GM12878 (cell line): ENCODE results near the gene MEIKIN.
"Not testable (repeated sequence)": the region's sequence is repeated elsewhere in the genome, so short reads cannot be mapped to it uniquely, and the experiment has no call there.

Experiments used
- CEBPB ChIP-seq, 2 experiments: fragments of 150-350 bp in 1 of 2; IDR thresholded peaks; 2 replicates each; pipeline ENCODE4 v1.6.1; 2012 to 2014; ENCODE audit warnings: low read depth in 2 of 2, low read length in 2 of 2, borderline replicate concordance in 1 of 2, inconsistent platforms in 1 of 2
- ESRRA ChIP-seq: IDR thresholded peaks from 2 replicates; pipeline ENCODE4 v1.6.1; 2012; ENCODE audit warnings: mild to moderate bottlenecking, low read length, improper control_type of control experiment
- EZH2 ChIP-seq: IDR thresholded peaks from 2 replicates; pipeline ENCODE4 v1.6.1; 2012; ENCODE audit warnings: low read depth, mild to moderate bottlenecking, control low read depth, inconsistent platforms, low read length, borderline replicate concordance; ENCODE audit not compliant: control insufficient read depth
- HDAC6 ChIP-seq: fragments of 200-600 bp; sonication (generic); IDR thresholded peaks from one replicate; pipeline ENCODE4 v1.8.0; 2017; ENCODE audit warnings: antibody characterized with exemption; ENCODE audit not compliant: unreplicated experiment
- MXI1 ChIP-seq: fragments of 150-350 bp; IDR thresholded peaks from 2 replicates; pipeline ENCODE4 v1.6.1; 2011; ENCODE audit warnings: low read depth, mild to moderate bottlenecking, inconsistent platforms, low read length, improper control_type of control experiment
- NR2C2 ChIP-seq: IDR thresholded peaks from 2 replicates; pipeline ENCODE4 v1.6.1; 2011; ENCODE audit warnings: borderline replicate concordance, low read depth; ENCODE audit not compliant: control insufficient read depth, insufficient read length
- POLR2A ChIP-seq: IDR thresholded peaks from 2 replicates; pipeline ENCODE4 v1.6.1; 2011; ENCODE audit warnings: low read depth, mild to moderate bottlenecking, low read length
- POLR2AphosphoS5 ChIP-seq: IDR thresholded peaks from 2 replicates; pipeline ENCODE4 v1.6.1; 2011; ENCODE audit warnings: mild to moderate bottlenecking, low read length, inconsistent platforms
- RAD21 ChIP-seq: IDR thresholded peaks from 2 replicates; pipeline ENCODE4 v1.6.1; 2011; ENCODE audit warnings: mild to moderate bottlenecking, low read depth, low read length, moderate library complexity; ENCODE audit not compliant: insufficient read depth
- SIN3A ChIP-seq: IDR thresholded peaks from 2 replicates; pipeline ENCODE4 v1.6.1; 2012; ENCODE audit warnings: low read depth, low read length, improper control_type of control experiment
- TF ChIP-seq, protein P1 (sequence below): fragments of 450-650 bp; conservative IDR thresholded peaks from 2 replicates; pipeline ENCODE4 v1.6.1; 2017; ENCODE audit warnings: mild to moderate bottlenecking, moderate library complexity
- TF ChIP-seq, protein P2 (sequence below), 3 experiments: IDR thresholded peaks in 2 of 3; conservative IDR thresholded peaks in 1 of 3; 2 replicates each; pipeline ENCODE4 v1.5.1; 2011; ENCODE audit warnings: low read depth in 3 of 3, low read length in 3 of 3, mild to moderate bottlenecking in 3 of 3, control low read depth in 2 of 3, moderate library complexity in 2 of 3, inconsistent platforms in 1 of 3, mixed read lengths in 1 of 3; ENCODE audit not compliant: control insufficient read depth in 2 of 3, insufficient read depth in 1 of 3; ENCODE audit errors: extremely low read depth in 1 of 3
- TF ChIP-seq, protein P3 (sequence below): fragments of 450-650 bp; IDR thresholded peaks from 2 replicates; pipeline ENCODE4 v1.6.1; 2017; ENCODE audit warnings: antibody characterized with exemption, mild to moderate bottlenecking, moderate library complexity
- TF ChIP-seq, protein P4 (sequence below): IDR thresholded peaks from 2 replicates; pipeline ENCODE4 v1.6.1; 2011; ENCODE audit warnings: mild to moderate bottlenecking, low read depth, low read length, moderate library complexity; ENCODE audit not compliant: insufficient replicate concordance

DNA sequence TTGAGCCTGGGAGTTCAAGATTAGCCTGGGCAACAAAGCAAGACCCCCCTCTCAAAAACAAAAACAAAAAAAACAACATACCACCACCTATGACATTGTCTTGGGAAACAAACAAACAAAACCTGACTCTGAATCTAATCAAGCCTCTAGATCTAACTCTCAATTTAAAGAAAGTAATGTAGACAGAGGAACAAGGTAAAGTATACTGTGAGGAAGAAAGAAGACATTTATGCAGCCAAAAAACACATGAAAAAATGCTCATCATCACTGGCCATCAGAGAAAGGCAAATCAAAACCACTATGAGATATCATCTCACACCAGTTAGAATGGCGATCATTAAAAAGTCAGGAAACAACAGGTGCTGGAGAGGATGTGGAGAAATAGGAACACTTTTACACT is 167.3 kb downstream of the MEIKIN start:
- not testable (repeated sequence) for TF ChIP-seq NR2C2; POLR2A; POLR2AphosphoS5; CEBPB (IDR thresholded peaks at IDR 0.05; ENCODE audit: borderline replicate concordance in 1 of 2, low read depth in 2 of 2, low read length in 2 of 2); SIN3A; EZH2; RAD21; HDAC6; MXI1; ESRRA
- TF ChIP-seq, protein P1, sequence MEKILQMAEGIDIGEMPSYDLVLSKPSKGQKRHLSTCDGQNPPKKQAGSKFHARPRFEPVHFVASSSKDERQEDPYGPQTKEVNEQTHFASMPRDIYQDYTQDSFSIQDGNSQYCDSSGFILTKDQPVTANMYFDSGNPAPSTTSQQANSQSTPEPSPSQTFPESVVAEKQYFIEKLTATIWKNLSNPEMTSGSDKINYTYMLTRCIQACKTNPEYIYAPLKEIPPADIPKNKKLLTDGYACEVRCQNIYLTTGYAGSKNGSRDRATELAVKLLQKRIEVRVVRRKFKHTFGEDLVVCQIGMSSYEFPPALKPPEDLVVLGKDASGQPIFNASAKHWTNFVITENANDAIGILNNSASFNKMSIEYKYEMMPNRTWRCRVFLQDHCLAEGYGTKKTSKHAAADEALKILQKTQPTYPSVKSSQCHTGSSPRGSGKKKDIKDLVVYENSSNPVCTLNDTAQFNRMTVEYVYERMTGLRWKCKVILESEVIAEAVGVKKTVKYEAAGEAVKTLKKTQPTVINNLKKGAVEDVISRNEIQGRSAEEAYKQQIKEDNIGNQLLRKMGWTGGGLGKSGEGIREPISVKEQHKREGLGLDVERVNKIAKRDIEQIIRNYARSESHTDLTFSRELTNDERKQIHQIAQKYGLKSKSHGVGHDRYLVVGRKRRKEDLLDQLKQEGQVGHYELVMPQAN = not testable (repeated sequence)
- TF ChIP-seq, protein P2, sequence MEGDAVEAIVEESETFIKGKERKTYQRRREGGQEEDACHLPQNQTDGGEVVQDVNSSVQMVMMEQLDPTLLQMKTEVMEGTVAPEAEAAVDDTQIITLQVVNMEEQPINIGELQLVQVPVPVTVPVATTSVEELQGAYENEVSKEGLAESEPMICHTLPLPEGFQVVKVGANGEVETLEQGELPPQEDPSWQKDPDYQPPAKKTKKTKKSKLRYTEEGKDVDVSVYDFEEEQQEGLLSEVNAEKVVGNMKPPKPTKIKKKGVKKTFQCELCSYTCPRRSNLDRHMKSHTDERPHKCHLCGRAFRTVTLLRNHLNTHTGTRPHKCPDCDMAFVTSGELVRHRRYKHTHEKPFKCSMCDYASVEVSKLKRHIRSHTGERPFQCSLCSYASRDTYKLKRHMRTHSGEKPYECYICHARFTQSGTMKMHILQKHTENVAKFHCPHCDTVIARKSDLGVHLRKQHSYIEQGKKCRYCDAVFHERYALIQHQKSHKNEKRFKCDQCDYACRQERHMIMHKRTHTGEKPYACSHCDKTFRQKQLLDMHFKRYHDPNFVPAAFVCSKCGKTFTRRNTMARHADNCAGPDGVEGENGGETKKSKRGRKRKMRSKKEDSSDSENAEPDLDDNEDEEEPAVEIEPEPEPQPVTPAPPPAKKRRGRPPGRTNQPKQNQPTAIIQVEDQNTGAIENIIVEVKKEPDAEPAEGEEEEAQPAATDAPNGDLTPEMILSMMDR (IDR thresholded peaks at IDR 0.05 in 2 of 3, conservative IDR thresholded peaks at IDR 0.05 in 1 of 3; ENCODE audit: control insufficient read depth in 2 of 3, extremely low read depth in 1 of 3, insufficient read depth in 1 of 3, low read depth in 3 of 3, low read length in 3 of 3) = not testable (repeated sequence)
- TF ChIP-seq, protein P3, sequence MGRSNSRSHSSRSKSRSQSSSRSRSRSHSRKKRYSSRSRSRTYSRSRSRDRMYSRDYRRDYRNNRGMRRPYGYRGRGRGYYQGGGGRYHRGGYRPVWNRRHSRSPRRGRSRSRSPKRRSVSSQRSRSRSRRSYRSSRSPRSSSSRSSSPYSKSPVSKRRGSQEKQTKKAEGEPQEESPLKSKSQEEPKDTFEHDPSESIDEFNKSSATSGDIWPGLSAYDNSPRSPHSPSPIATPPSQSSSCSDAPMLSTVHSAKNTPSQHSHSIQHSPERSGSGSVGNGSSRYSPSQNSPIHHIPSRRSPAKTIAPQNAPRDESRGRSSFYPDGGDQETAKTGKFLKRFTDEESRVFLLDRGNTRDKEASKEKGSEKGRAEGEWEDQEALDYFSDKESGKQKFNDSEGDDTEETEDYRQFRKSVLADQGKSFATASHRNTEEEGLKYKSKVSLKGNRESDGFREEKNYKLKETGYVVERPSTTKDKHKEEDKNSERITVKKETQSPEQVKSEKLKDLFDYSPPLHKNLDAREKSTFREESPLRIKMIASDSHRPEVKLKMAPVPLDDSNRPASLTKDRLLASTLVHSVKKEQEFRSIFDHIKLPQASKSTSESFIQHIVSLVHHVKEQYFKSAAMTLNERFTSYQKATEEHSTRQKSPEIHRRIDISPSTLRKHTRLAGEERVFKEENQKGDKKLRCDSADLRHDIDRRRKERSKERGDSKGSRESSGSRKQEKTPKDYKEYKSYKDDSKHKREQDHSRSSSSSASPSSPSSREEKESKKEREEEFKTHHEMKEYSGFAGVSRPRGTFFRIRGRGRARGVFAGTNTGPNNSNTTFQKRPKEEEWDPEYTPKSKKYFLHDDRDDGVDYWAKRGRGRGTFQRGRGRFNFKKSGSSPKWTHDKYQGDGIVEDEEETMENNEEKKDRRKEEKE = not testable (repeated sequence)
- TF ChIP-seq, protein P4, sequence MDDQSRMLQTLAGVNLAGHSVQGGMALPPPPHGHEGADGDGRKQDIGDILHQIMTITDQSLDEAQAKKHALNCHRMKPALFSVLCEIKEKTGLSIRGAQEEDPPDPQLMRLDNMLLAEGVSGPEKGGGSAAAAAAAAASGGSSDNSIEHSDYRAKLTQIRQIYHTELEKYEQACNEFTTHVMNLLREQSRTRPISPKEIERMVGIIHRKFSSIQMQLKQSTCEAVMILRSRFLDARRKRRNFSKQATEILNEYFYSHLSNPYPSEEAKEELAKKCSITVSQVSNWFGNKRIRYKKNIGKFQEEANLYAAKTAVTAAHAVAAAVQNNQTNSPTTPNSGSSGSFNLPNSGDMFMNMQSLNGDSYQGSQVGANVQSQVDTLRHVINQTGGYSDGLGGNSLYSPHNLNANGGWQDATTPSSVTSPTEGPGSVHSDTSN = not testable (repeated sequence)
